OCI-M1 (cell line): ENCODE results near the gene ZBED4.

Experiments used
- DNase-seq: peaks from one replicate; lab custom pipeline; 2025; lab: John Stamatoyannopoulos, UW

ZBED4 gene

GRCh38 chr22:49936018-49936972 lies 82.7 kb downstream of the ZBED4 start:
- peak; percentile 80 for DNase-seq

- no peak for DNase-seq
Measured at GRCh38 chr22:49936973-49937757, 83.5 kb downstream of the ZBED4 start.

DNA sequence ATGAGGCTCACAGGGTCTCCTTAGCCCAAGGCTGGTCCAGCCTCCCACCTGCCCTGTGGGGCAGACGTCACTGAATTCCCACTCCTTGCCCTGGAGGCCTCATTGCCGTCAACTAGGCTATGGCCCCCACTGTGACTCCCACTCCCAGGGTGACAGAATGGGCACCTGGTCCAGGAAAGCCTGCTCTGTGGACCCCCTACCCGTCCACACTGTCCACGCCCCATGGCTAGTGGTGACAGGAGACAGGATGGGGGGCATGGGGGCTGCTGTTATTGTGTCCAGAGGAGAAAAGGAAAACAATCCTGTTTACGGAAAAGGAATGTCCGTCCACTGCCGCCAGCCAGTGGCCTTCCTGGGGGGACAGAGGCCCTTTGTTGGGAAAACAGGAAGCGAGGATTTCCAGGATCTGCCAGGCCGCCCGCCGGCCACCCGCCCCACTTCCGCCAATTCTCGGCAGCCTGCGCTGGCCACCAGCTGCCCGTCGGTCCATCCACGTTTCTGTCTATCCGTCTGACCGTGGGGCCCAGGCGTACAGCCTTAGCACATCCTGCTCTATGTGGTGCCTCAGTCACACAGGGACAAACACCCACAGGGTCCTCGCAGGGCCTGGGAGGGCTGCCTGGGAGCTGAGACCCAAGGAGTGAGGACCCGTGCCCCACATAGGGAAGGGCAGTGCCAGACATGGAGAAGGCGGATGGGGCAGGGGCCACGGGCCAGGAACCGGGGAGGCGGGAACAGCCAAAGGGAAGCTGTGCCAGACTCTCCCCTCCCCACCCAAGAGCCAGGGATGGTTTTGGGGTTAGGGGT lies 84.3 kb downstream of the ZBED4 start:
- DNase-seq = no peak

- DNase-seq = no peak
Measured at GRCh38 chr22:49938565-49939136, 85.0 kb downstream of the ZBED4 start.
